Activated CD8-positive, alpha-beta memory T cell treated with anti-CD3 and anti-CD28 coated beads, Interleukin-2, amount 10 ng/mL, durations not matched to agents 7 days and 5 days (primary cell): ENCODE results near the gene KLK15. TPM values are rescaled to one million over a fixed set of nuclear protein-coding genes. Genes with fewer than 3 reads are reported as not detected.
"Not testable (repeated sequence)": the region's sequence is repeated elsewhere in the genome, so short reads cannot be mapped to it uniquely, and the experiment has no call there.

Experiments
- ATAC-seq: fragments of 150-1000 bp; cut with Tn5 transposase; one replicate; pipeline ENCODE4 v1.10.0; 2021; ENCODE audit warnings: moderate library complexity
- CTCF ChIA-PET: fragments of 350-600 bp; sonication (Branson Sonifier 250); formaldehyde crosslinking; loops from one replicate; lab custom pipeline; 2021; ENCODE audit warnings: antibody characterized with exemption; lab: Charles Lee
- DNase-seq: peaks from one replicate; pipeline ENCODE4 v3.0.0-alpha.2; 2020
- H3K27ac Mint-ChIP-seq: one replicate; pipeline ENCODE4 v1.8.0; 2021; ENCODE audit warnings: mild to moderate bottlenecking, mixed read lengths
- H3K27me3 Mint-ChIP-seq: one replicate; pipeline ENCODE4 v1.8.0; 2021; ENCODE audit warnings: mixed read lengths
- H3K36me3 Mint-ChIP-seq: one replicate; pipeline ENCODE4 v1.8.0; 2021; ENCODE audit warnings: mild to moderate bottlenecking, mixed read lengths
- H3K4me1 Mint-ChIP-seq: one replicate; pipeline ENCODE4 v1.8.0; 2021; ENCODE audit warnings: mixed read lengths
- H3K4me3 Mint-ChIP-seq: one replicate; pipeline ENCODE4 v1.8.0; 2021; ENCODE audit warnings: mild to moderate bottlenecking, moderate library complexity, mixed read lengths
- H3K9me3 Mint-ChIP-seq: one replicate; pipeline ENCODE4 v1.8.0; 2022; ENCODE audit warnings: low read depth, mixed read lengths
- total RNA-seq, 2 experiments: library from RNA; stranded (reverse); gene quantifications; one replicate each; pipeline ENCODE4 v1.2.3, GENCODE V29; 2021

KLK15 gene
- total RNA-seq, 2 experiments from 2014 or later: not detected

GRCh38 chr19:50794074-50794875 lies 39.1 kb downstream of the KLK15 start:
- CTCF ChIA-PET: no interaction called here
- H3K27ac Mint-ChIP-seq: no peak overlapping the region
- peaks cover 16% of the 10 kb centered on the region for H3K36me3 Mint-ChIP-seq
- H3K4me3 Mint-ChIP-seq: no peak overlapping the region
- peaks cover 5% of the 10 kb centered on the region for H3K4me1 Mint-ChIP-seq
- peak; percentile 34 for ATAC-seq
- H3K9me3 Mint-ChIP-seq: no peaks in the 10 kb centered on the region
- DNase-seq: peak; percentile 55
- H3K27me3 Mint-ChIP-seq: no peaks in the 10 kb centered on the region

GRCh38 chr19:50793558-50794065 lies 39.8 kb downstream of the KLK15 start:
- peaks cover 5% of the 10 kb centered on the region for H3K4me1 Mint-ChIP-seq
- CTCF ChIA-PET: interaction anchor here (1.1 kb wide), 1 partner anchor 10 kb away, joined by 3 read pairs; no protein-coding TSS in a partner anchor

GRCh38 chr19:50792272-50793250 lies 40.8 kb downstream of the KLK15 start:
- Mint-ChIP-seq H3K36me3 (peaks cover 5% of the 10 kb centered on the region), H3K4me3 (no peak overlapping the region), H3K27ac (no peak overlapping the region), H3K27me3 (no peaks in the 10 kb centered on the region), H3K9me3 (no peaks in the 10 kb centered on the region), H3K4me1 (peaks cover 4% of the 10 kb centered on the region)
- DNase-seq (no peak), ATAC-seq (no peak)
- CTCF ChIA-PET: interaction anchor here (1.1 to 1.2 kb wide), 2 partner anchors 9 to 129 kb away, joined by 3 read pairs; no protein-coding TSS in a partner anchor

More at GRCh38 chr19:50793558-50794065, 39.8 kb downstream of the KLK15 start:
- H3K4me3 Mint-ChIP-seq: no peak overlapping the region
- H3K27ac Mint-ChIP-seq: no peak overlapping the region
- ATAC-seq: no peak
- no peaks in the 10 kb centered on the region for H3K27me3 Mint-ChIP-seq
- peaks cover 14% of the 10 kb centered on the region for H3K36me3 Mint-ChIP-seq
- H3K9me3 Mint-ChIP-seq: no peaks in the 10 kb centered on the region
- DNase-seq: no peak

GRCh38 chr19:50791594-50792271 lies 41.6 kb downstream of the KLK15 start:
- no peak overlapping the region for H3K27ac Mint-ChIP-seq
- H3K4me1 Mint-ChIP-seq: peaks cover 4% of the 10 kb centered on the region
- H3K27me3 Mint-ChIP-seq: no peaks in the 10 kb centered on the region
- ATAC-seq (no peak), DNase-seq (no peak)
- CTCF ChIA-PET: interaction anchor here (1.2 kb wide), 1 partner anchor 130 kb away, joined by 3 read pairs; no protein-coding TSS in a partner anchor
- peaks cover 3% of the 10 kb centered on the region for H3K36me3 Mint-ChIP-seq
- H3K4me3 Mint-ChIP-seq: no peak overlapping the region
- no peaks in the 10 kb centered on the region for H3K9me3 Mint-ChIP-seq

GRCh38 chr19:50790922-50791467 lies 42.4 kb downstream of the KLK15 start:
- no peak for ATAC-seq
- no peaks in the 10 kb centered on the region for H3K27me3 Mint-ChIP-seq
- H3K27ac Mint-ChIP-seq: no peak overlapping the region
- DNase-seq: no peak
- CTCF ChIA-PET: no interaction called here
- H3K9me3 Mint-ChIP-seq: no peaks in the 10 kb centered on the region
- peaks cover 3% of the 10 kb centered on the region for H3K36me3 Mint-ChIP-seq
- peaks cover 4% of the 10 kb centered on the region for H3K4me1 Mint-ChIP-seq
- no peak overlapping the region for H3K4me3 Mint-ChIP-seq

- no peaks in the 10 kb centered on the region for H3K9me3 Mint-ChIP-seq
- CTCF ChIA-PET: no interaction called here
- ATAC-seq (no peak), DNase-seq (no peak)
- H3K4me1 Mint-ChIP-seq: peaks cover 4% of the 10 kb centered on the region
- no peak within 1 kb of the TSS for H3K27ac Mint-ChIP-seq
- H3K27me3 Mint-ChIP-seq: no peaks in the 10 kb centered on the region
- H3K4me3 Mint-ChIP-seq: no peak within 1 kb of the TSS
- no peaks in the 10 kb centered on the region for H3K36me3 Mint-ChIP-seq
Measured at GRCh38 chr19:50790396-50790795, 43.0 kb downstream of the KLK15 start, which contains the start of gene ACP4. ACP4 (plus strand) TSS chr19:50790415; CDS start chr19:50790415, 0 bp downstream.

- Mint-ChIP-seq H3K36me3 (no peaks in the 10 kb centered on the region), H3K9me3 (no peaks in the 10 kb centered on the region), H3K4me3 (no peak overlapping the region), H3K27me3 (peaks cover 18% of the 10 kb centered on the region), H3K27ac (no peak overlapping the region), H3K4me1 (peaks cover 5% of the 10 kb centered on the region)
- DNase-seq: no peak
- CTCF ChIA-PET: interaction anchor here (1.2 kb wide), 1 partner anchor 177 kb away, joined by 3 read pairs; no protein-coding TSS in a partner anchor
- ATAC-seq: no peak
Measured at GRCh38 chr19:50785329-50785728, 48.0 kb downstream of the KLK15 start.

- H3K27ac Mint-ChIP-seq: no peak overlapping the region
- ATAC-seq: no peak
- peaks cover 5% of the 10 kb centered on the region for H3K4me1 Mint-ChIP-seq
- no peak overlapping the region for H3K4me3 Mint-ChIP-seq
- H3K27me3 Mint-ChIP-seq: peaks cover 24% of the 10 kb centered on the region
- DNase-seq: no peak
- H3K36me3 Mint-ChIP-seq: no peaks in the 10 kb centered on the region
- CTCF ChIA-PET: interaction anchor here (1.2 to 1.3 kb wide), 2 partner anchors 177 to 229 kb away, joined by 3 to 4 read pairs; no protein-coding TSS in a partner anchor
- H3K9me3 Mint-ChIP-seq: no peaks in the 10 kb centered on the region
Measured at GRCh38 chr19:50784710-50785109, 48.7 kb downstream of the KLK15 start.

- not testable (repeated sequence) for H3K27ac Mint-ChIP-seq, ATAC-seq, H3K36me3 Mint-ChIP-seq, H3K9me3 Mint-ChIP-seq, H3K4me1 Mint-ChIP-seq, DNase-seq, H3K4me3 Mint-ChIP-seq
- peaks cover 33% of the 10 kb centered on the region for H3K27me3 Mint-ChIP-seq
- CTCF ChIA-PET: interaction anchor here (0.6 to 1.7 kb wide), 19 partner anchors 9 to 437 kb away, joined by 3 to 8 read pairs (median 4); no protein-coding TSS in a partner anchor
Measured at GRCh38 chr19:50783848-50784152, 49.6 kb downstream of the KLK15 start.

- ATAC-seq (no peak), DNase-seq (no peak)
- Mint-ChIP-seq H3K27ac (no peak overlapping the region), H3K4me1 (peaks cover 5% of the 10 kb centered on the region), H3K9me3 (no peaks in the 10 kb centered on the region), H3K4me3 (no peak overlapping the region), H3K27me3 (peaks cover 51% of the 10 kb centered on the region), H3K36me3 (no peaks in the 10 kb centered on the region)
- CTCF ChIA-PET: interaction anchor here (0.7 to 1.6 kb wide), 4 partner anchors 75 to 423 kb away, joined by 3 to 6 read pairs (median 3); no protein-coding TSS in a partner anchor
Measured at GRCh38 chr19:50780753-50781435, 52.5 kb downstream of the KLK15 start.

GRCh38 chr19:50779504-50780457 lies 53.6 kb downstream of the KLK15 start:
- H3K27ac Mint-ChIP-seq: no peak overlapping the region
- no peak overlapping the region for H3K4me3 Mint-ChIP-seq
- peaks cover 53% of the 10 kb centered on the region for H3K27me3 Mint-ChIP-seq
- H3K4me1 Mint-ChIP-seq: peaks cover 5% of the 10 kb centered on the region
- ATAC-seq: no peak
- H3K36me3 Mint-ChIP-seq: no peaks in the 10 kb centered on the region
- DNase-seq: no peak
- CTCF ChIA-PET: interaction anchor here (1.0 to 1.4 kb wide), 6 partner anchors 46 to 423 kb away, joined by 3 to 7 read pairs (median 4); no protein-coding TSS in a partner anchor
- no peaks in the 10 kb centered on the region for H3K9me3 Mint-ChIP-seq
